Measurements from ENCODE around the gene KCNN1.

DNA sequence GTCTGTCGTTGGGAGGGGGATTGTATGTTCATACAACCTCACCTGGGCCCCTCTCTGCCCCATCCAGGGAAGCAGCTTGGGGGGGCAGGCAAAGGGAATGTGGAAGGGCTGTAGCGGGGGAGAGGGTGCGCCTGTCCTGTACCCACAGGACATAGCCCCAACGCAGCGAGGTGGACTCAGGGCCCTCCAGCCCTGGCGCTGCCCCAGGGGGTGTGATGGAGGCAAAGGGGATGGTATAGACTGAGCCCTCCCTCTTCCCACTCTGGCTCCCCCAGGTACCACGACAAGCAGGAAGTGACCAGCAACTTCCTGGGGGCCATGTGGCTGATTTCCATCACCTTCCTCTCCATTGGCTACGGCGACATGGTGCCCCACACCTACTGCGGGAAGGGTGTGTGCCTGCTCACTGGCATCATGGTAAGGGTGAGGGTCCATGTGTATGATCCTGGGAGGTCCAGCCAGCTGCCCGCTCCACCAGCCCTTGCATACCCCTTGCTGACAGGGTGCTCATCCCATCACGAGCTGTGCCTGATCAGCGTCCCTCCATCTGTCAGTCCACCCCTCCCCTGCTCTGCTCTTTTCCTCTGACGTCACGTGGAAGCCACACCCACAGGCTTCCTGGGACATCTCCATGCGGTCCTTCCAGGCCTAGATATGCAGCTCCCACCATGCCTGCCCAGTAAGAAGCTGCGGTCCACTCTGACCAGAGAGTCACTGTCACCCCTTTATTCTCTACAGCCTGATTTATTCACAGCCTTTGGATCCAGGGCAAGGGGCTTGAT lies 18.3 kb downstream of the KCNN1 start:
- TF ChIP-seq, protein P1, sequence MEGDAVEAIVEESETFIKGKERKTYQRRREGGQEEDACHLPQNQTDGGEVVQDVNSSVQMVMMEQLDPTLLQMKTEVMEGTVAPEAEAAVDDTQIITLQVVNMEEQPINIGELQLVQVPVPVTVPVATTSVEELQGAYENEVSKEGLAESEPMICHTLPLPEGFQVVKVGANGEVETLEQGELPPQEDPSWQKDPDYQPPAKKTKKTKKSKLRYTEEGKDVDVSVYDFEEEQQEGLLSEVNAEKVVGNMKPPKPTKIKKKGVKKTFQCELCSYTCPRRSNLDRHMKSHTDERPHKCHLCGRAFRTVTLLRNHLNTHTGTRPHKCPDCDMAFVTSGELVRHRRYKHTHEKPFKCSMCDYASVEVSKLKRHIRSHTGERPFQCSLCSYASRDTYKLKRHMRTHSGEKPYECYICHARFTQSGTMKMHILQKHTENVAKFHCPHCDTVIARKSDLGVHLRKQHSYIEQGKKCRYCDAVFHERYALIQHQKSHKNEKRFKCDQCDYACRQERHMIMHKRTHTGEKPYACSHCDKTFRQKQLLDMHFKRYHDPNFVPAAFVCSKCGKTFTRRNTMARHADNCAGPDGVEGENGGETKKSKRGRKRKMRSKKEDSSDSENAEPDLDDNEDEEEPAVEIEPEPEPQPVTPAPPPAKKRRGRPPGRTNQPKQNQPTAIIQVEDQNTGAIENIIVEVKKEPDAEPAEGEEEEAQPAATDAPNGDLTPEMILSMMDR (IDR thresholded peaks at IDR 0.05; ENCODE audit: low read depth, low read length) = no peak
- TF ChIP-seq EZH2phosphoT487 (IDR thresholded peaks at IDR 0.05; ENCODE audit: low read depth) = no peak

Data from OCI-LY3 (cell line).